GM23248 (cell line): Measurements from ENCODE around the gene EME1.
"Not testable (repeated sequence)": the region's sequence is repeated elsewhere in the genome, so short reads cannot be mapped to it uniquely, and the experiment has no call there.

Experiments
- EZH2 ChIP-seq: fragments of 200-600 bp; sonication (generic); IDR thresholded peaks from 2 replicates; pipeline ENCODE4 v1.6.1; 2018; ENCODE audit warnings: antibody characterized with exemption, mild to moderate bottlenecking; ENCODE audit not compliant: insufficient read depth, poor library complexity, severe bottlenecking
- EZH2phosphoT487 ChIP-seq: fragments of 200-600 bp; sonication (generic); IDR thresholded peaks from 2 replicates; pipeline ENCODE4 v1.6.1; 2018; ENCODE audit warnings: antibody characterized with exemption, moderate library complexity, mild to moderate bottlenecking, low read depth; ENCODE audit not compliant: insufficient read depth

- TF ChIP-seq EZH2phosphoT487, EZH2: not testable (repeated sequence)
Measured at GRCh38 chr17:50405351-50405750, 32.3 kb downstream of the EME1 start.
